UCSD-AML1 (cell line): ENCODE data around the gene MYOM3.

ENCODE experiments used
- DNase-seq: peaks from one replicate; lab custom pipeline; 2025; ENCODE audit not compliant: unreplicated experiment; lab: John Stamatoyannopoulos, UW

The MYOM3 gene

DNA sequence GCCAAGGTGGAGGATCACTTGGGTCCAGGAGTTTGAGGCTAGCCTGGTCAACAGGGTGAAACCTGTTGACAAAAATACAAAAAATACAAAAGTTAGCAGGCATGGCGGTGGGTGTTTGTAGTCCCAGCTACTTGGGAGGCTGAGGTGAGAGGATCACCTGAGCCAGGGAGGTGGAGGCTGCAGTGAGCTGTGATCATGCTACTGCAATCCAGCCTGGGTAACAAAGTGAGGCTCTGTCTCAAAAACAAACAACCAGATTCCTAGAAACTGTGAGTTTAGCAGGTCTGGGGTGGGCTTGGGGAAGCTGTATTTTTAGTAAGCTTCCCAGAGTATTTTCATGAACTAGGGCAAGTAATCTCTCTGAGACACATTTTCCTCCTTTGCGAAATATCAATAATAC lies 5.2 kb upstream of the MYOM3 start:
- no peak for DNase-seq

DNA sequence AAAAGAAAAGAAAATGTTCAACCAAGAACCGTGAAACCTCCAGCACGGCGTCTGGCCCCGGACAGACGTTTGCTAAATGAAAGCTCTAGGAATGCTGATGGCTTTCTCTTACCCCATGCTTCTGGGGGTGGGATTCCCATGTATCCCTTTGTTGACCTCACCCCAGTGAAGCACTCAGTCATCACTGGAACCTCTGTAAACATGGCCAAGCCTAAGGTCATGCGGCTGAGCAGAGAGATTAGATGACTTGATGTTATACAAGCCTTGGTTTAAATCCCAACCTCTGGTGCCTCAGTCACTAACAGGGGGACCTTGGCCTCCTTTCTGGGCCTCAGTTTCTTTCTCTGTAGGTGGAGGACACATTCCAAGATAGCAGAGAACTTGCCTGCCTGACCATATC lies 2.8 kb upstream of the MYOM3 start:
- no peak for DNase-seq

DNA sequence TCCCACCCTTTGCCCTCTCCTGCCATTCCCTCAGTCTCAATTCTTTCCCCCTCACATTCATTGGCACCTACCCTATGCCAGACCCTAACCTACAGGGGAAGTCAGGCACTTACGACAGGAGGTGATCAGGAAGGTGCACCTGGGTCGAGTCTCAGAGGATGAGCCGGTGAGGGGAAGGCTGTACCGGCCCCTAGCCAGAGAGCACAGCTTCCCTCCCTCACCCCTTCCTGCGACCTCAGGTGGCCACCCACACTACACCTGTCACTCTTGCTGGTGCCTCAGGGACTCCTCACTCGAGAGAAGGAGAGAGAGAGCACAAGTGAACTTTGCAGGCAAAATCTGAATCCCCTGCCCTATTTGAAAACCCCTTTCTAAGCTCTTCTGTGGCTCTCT lies 1.7 kb upstream of the MYOM3 start:
- DNase-seq: no peak

DNA sequence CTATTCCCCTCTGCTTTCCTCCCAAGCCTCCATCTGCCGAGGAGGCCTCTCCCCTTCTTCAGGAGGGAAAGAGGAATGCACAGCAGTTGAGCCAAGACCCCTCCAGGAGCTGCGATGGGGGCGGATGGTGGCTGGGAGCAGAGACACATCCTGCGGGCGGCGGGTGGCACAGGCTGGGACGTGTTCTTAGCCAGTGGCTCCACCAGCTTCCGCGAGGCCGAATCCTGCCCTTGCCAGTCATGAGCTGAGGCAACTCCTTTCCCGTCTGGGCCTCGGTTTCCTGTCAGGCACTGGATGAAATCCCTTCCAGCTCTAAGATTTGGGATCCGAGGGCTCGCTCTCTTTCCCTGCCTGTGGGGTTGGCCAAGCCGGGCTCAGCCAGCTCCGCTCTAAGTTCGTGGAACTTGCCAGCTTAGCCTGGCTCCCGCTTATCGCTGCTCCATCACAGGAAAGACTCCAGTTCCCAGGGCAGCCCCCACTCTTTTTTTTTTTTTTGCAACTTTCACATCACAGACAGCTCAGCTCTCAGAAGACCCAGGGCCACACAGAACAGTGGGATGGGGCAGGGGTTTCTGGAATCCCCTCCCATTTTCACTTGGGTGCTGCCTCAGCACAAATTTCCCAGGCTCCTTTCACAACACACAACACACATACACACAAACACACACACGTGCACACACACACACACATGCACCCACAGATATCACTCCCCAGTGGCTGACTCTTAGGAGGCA lies 506 bp downstream of the MYOM3 start:
- no peak for DNase-seq

DNA sequence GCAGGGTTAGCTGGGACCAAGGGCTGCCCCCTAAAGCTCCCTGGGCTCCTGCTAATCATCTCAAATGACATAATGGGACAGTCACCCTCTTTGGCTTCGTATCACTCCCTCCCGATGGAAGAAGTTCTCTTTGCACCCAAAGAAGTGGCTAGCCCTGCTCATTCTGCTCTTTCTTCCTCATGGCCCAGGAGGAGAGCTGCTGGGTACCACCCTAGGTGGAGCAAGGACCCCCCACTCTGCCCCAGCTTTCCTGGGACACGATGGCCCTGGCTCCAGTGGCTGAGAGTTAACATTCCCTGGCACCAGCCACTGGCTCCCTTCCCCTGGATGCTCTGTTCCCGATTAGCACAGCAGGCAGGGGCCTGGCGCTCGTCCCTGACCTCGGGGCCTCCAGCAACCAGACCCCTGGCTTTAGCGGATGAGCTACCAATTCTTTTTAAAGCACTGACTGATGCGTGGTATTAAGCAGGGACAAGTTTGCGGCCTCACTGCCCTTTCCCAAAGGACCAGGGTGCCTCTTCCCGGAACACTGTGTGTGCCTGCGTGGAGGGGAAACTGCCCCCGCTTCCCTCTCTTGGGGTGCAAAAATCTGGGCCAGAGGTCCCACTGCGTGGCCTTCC lies 1.2 kb downstream of the MYOM3 start:
- DNase-seq: no peak

DNA sequence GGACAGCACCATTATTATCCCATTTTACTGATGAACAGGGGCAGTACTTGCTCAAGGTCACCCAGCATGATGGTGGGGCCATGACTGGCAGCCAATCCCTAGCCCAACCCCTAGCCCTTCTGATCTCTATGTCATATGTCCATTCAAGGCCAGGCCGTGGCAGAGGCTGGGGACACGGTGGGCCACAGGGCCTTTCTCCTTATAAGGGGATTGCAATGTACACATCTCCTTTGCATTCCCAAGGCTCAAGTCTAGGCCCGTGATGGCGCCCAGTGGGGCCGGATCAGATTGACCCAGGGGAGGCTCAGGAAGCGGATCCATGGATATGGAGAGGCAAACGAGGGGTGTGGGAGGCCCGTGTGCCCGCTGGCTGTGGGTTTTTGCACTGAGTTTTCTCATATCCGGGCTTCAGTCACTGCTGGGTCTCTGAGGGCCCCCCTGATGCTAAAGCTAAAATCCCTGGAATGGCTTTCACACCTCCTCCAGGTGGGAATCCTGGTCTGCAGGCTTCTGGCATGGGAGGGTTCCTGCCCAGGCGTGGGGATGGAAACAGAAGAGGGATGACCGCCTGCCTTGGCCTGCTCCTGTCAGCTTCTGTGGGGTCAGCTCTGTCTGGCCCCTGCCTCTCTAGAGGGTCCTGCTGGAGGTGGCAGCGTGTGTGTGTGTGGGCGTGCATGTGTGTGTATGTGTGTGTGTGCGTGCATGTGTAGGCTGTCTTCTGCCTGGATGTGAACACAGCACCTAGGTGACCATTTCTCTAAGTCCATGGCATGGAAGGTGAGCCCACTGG lies 2.1 kb downstream of the MYOM3 start:
- DNase-seq: no peak

DNA sequence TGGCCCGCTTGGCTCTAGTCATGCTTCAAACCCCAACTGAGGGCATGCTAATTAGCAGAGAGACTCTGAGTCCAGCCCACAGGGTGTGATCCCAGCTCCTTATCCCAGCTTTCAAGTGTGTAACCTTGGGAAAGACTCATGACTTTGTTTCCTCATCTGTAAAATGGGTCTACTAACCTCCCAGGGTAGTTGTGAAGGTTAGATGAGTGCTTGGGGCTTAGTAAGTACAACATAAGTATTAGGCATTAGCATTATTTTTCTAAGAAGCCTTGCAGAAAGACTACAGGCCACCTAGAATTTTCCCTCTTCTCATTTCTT lies 2.8 kb downstream of the MYOM3 start:
- no peak for DNase-seq

DNA sequence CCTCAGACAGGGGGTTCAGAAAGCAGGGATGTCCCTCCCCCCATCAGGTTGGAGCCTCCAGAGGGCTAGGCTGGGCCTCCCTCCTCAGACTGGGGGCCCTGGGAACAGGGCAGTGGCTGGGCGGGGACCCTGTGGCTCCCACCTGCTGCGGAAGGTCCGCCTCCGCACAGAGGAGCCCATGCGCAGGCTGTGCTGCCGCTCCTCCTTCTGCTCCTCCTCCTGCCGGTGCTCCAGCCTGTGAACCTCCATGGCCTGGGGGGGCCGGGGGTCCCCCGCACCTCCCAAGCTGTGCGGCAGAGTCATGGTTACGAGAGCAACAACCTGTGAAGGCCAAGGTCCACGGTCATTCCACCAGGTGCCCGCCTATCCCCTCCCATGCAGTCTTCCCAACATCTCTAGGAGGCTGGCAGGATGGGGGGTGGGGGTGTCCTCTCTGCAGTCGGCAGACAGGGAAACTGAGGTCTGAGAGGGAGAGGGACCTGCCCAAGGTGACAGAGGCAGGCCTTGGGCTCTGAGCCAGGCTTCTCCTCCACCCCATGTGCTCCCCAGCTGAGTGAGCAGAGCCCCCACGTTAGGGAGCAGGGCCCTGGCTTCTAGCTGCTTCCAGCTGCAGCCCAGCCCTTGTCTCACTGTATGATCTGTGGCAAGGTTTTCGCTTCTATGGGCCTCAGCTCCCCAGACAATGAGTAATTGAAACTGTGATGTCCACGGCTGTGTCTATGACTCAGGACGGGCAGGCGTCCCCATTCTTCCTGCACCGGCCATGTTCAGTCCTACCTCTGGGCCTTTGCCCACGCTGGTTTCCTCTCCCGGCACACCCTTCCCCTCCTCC lies 3.4 kb downstream of the MYOM3 start:
- no peak for DNase-seq

DNA sequence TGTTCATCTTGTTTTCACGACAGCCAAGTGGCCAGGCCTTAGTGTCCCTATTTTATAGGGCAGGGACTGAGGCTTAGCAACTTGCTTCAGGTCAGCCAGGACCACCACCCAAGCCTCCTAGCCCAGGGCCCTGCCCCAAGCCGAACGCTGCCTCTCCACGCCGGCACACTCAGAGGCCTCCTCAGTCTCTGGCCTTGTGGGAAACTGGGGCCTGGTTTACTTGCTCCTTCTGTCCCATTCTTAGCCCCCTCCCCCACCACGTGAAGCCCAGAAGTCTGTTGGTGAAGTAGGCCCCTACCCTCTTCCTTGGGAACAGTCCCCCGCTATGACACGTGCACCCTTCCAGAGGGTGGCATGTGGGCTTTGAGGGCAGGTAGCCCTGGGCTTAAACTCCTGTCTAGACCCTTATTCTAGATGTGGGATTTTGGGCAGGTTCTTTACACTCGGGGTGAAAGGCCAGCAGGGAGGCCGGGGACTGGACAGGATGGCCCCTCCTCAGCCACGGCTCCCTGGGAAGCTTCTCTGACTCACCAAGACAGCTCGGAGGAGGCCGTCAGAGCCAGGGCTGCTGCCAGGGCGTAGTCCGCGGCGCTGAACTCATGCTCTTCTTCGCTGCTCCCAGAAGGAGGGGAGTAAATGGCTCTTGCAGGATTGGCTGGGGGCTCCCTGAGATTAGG lies 4.3 kb downstream of the MYOM3 start:
- no peak for DNase-seq

DNA sequence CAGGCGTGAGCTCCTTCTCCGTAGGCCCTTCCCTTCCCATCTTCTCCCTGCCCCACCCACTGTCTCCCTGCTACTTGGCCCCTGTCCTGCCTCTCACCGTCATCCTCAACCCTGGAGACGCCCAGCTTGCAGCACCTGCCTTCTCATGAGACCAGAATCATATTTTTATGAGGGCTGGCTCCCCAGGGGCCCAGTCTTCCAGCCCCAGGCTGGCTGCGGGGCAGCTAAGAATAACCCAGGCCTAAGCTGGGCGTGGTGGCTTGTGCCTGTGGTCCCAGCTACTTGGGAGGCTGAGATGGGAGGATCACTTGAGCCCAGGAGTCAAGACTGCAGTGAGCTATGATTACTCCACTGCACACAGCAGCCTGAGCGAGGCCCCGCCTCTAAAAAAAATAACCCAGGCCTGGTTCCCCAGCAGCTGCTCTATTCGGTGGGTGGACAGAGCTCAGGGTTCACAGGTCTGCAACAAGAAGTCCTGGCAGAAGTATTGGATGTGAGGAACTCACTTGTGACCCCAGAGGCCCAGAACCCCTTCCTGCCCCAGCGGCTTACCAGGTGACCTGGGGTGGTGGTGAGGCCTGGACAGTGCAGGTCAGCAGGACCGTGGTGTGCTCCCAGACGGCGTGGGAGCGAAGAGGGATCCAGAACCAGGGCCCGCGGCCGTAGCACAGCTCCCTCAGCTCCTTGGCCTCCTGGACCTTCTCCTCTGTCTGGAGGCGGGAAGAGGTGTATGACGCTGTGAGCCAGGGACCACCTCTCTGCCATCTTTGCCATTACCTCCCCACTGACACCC lies 6.4 kb downstream of the MYOM3 start:
- no peak for DNase-seq

DNA sequence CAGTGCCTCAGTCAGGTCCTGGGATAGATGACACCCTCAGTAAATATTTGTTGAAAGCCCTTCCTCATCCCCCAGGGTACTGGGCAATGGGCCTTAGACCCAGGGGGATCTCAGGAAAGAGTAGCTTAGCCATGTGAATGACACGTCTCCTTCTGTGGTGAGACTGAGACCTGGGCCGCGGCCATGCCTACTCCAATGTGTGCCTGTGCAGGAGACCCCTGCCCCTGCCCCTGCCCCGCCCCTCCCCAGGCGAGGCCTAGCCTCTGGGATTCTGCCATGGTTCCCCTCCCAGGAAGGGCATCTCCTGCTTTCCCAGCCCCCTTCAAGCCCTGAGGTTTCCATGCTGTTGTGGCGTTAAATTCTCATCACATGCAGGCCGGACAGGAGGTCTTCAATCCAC lies 7.1 kb downstream of the MYOM3 start:
- DNase-seq: no peak

DNA sequence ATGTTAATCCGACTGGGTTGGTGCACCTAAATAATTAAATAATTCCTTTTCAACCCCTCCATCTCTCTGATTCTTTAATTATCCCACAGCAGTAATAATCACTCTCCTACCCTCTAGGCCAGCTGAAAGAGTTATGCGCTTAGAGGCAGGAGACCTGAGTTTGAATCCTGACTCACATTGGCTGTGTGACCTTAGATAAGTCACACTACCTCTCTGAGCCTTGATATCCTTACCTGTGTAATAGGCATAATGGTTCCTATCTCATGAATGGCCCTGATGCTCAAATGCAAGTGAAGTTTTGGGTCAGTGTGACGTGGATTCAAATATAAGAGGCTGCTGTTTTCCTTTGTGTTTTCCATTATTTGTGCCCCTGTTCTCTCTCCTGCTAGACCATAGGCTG lies 8.1 kb downstream of the MYOM3 start:
- no peak for DNase-seq

DNA sequence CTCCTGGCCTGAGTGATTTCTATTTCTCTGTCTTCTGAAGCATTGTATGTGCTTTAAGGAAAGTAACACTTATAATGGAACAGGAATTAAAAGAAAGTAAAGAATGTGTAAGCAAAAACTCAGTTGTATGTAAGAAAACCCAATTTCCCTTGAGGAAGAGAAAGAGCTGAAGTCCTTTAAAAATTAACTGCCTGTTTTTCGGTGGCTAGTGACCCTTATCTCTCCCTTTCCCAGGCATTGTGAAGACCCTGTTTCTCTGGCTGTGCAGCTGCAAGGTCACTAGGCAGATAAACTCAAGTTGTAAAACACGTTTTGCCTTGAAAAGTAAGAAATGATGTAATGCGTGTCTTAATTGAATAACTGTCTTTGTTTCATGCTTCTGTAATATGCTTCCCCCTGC lies 8.5 kb downstream of the MYOM3 start:
- DNase-seq: no peak

DNA sequence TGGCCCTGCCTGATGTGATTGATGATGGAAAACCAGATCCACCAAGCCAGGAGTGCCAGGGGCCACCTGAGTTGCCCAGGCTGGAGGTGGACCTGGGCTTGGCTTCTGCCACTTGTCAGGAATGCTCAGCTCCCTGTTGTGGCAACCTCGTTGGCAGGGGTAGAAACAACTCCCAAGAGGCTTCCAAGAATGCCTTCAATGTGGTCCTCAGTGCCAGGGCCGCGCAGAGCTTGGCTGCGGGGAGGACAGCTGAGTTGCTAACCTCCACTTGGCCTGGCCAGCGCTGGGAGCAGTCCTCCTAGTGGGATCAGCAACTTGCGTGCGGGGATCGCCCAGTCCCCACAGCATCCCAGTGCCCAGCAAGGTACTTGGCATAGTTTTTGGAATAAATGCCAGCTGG lies 9.0 kb downstream of the MYOM3 start:
- DNase-seq: no peak

DNA sequence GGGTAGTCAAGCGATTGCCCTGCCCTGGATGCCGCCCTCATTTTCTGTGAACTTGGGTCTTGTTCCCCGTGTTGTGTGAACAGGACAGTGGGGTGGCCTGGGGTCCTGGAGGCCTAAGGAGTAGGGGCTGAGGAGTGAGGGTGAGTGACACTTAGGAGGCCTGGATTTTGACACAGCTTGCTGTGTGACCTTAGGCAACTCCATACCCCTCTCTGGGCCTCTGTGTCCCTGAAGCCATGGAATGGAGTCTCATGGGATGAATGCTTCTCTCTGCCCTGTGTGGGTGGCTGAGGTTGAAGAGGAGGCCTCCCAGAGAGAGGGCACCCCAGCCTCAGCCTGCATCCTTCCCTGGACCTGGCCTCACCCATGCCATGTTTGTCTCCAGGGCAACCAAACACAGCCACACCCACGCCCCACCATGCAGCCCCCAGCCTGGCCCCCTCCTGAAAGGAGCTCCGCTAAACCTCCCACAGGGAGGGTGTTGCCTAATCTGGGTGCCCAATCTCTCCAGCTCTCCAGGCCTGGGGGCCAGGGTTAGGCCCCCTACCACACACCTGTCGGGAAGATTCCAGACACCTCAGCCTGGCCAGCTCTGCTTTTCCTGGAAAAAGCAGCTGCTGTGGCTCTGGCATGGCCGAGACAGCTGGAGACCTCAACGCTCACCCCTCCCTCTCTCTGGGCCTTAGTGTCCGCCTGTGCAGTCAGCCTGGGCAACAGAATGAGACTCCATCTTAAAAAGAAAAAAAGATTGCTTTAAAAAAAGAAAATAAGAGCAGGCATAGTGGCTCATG lies 9.9 kb downstream of the MYOM3 start:
- DNase-seq: no peak

DNA sequence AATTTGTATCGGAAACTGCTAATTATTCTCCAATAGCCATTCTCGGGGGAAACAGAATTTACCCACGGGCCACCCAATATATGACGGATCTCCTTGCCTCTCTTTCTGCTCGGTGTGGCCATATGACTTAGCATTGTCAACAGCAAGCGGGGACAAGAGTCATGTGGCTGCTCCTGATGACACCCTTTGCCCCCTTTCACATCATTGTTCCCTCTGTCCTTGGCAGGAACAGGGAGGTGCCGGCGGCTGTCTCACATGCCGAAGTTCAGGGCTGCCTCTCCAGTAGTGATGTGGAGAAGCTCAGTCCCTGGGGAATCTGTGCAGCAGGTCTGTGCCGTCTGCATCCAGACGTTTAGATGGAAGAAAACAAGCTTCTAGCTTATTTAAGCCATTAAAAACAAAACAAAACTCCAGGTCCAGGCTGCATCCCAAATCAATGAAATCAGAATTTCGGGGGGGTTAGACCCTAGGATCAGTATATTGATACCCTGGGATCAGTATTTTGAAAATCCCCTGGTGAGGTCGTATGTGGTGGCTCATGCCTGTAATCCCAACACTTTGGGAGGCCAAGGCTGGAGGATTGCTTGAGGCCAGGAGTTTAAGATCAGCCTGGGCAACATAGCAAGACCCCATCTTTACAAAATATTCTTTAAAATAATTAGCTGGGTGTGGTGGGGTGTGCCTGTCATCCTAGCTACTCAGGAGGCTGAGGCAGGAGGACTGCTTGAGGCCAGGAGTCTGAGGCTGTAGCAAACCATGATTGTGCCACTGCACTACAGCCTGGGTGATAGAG lies 10.8 kb downstream of the MYOM3 start:
- DNase-seq: no peak

DNA sequence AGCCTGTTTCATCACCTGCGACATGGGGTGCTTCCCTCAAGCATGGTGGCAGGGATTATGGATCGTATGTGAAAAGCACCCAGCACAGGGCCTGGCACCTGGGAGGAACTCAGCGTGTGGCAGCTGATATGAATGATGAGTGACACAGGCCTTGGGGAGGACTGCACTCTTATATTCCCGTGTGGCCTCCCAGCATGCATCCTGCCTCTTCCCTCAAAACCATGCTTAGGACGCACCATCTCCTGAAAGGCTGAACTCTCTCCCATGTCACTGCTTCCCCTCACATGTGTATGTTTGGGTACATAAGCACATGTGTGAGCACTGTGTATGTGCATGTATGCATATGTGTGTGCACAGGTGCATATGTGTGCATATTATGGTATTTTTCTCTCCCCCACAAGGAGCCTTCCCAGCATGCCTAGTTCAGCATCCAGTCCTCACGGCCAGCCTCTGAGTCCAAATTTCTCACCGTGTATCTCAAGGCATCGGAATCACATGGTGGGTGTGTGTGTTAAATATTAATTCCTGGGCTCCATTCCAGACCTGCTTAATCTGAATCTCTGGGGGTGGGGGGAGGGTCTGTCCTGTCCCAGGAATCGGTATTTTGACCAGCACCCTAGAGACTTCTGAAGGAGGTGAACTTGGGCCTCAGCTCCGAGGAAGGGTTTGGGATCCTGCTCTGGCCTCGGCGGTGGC lies 12.8 kb downstream of the MYOM3 start:
- DNase-seq: no peak

DNA sequence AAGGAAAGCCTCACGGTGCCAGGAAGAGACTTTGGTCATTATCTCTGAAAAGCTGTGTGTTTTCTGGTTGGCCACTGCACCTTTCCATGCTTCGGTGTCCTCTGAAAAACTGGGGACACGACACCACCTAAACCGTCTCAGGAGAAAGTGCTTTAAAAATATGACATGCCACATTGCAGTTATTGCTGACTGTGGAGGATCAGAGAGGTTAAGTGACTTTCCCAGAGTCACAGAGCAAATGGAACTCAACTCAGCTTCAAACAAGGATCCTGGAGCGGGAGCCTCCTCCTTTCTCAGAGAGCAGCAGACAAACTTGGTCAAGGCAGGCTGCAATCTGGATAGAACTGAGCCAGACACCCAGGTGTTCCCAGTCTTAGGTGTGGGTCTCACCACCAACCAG lies 13.8 kb downstream of the MYOM3 start:
- DNase-seq: no peak
